Measurements from ENCODE around the gene RDX.

RDX gene

DNA sequence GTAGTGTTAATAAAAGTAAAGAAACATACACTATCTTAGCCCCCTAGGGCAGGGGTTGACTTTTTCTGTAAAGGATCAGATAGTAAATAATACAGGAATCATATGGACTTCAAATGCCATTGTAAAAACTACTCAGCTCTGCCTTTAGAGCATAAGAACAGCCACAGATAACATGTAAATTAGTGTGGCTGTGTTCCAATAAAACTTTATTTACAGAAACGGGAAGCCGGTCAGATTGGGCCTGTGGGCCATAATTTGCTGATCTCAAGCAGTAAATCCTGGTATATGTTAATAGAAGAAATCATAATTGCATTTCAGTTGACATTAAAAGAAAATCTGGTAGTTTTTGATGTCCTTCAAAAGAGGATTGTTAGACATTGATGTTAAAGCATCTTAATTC is 126.7 kb downstream of the RDX start:
- no peak for DNase-seq

DNA sequence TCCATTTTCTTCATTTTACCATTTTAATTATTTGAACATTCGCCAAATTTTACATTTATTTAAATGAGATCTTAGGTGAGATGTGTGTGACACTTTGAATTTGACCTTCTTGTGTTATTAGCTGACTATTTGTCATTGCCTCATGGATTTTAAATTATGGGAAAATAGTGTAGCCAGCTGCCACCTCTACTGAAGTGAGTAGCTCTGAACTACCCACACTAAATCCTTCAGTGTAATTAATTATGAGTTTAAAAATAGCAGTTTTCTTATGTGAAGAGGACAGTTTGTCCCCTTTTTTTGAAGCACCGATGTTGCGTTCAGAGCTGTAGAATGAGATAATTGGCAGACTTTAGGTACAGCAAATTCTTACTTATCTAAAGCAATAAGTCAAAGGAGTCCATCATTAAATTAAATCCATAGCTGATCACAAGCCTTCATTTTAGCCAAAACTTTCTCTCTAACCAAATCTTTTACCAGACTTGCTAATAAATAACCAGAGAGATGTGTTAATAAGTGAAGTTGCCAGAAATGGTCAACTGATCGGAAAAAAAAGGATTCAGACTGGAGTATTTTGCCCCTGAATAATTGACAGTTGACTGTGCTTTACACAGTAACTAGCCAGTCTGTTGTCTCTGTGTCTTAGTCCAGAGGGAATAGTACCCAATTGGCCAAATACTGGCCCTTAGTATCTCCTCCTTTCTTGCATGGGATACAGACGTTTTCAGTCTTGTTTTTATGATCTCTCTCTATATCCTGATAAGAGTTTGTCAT is 128.2 kb downstream of the RDX start:
- DNase-seq, result no peak

DNA sequence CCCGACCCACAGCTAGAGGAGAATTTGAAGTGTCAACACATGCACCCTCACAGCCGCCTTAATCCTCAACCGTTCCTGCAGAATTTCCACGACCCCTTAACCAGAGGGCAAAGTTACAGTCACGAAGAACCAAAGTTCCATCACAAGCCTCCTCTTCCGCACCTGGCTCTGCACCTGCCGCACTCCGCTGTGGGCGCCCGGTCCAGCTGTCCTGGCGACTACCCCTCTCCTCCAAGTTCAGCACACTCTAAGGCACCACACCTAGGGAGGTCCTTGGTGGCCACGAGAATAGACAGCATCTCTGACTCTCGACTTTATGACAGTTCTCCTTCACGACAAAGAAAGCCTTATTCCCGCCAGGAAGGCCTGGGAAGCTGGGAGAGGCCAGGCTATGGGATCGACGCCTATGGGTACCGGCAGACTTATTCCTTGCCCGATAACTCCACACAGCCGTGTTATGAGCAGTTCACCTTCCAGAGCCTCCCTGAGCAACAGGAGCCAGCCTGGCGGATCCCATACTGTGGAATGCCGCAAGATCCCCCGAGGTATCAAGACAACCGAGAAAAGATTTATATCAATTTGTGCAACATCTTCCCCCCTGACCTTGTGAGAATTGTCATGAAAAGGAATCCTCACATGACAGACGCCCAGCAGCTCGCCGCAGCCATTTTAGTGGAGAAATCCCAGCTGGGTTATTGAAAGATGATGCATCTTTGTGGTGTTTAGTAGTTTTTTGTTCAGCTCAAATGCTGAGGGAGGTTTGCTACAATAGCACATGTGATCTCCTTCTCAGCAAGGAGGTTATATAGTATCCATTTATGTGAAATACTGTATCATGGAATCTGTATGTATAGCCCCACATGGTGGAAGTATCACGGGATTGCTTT is 131.1 kb downstream of the RDX start:
- DNase-seq, result no peak

DNA sequence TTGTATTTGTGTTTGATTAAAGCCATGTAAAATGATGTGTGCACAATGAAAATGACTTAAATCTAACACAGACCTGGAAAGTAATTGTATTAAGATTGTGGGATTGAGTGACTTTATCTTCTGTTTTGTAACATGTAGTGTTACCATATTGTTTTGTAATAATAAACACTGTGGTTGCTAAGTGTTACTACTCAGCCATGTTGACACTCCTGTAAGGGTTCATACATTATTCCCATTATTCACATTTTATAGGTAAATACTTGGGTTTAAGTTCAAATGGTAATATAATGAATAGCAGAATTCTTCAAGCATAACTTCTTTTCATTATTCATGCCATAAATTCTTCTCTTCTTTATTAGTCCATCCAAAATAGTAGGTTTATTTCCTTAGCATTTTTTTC is 134.2 kb downstream of the RDX start:
- no peak for DNase-seq

DNA sequence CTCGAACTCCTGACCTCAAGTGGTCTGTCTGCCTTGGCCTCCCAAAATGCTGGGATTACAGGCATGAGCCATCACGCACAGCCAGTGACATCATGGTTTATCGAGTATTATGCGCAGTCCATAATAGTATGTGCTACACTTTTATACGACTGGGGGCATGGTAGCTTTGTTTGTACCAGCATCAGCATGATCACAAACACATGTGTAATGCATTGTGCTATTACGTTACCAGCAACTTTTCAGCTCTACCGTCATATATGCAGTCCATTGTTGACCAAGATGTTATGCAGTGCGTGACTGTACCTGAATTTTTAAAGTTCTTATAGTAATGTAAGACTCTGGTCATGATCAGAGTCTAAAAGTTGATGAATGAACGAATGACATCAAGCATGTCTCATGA is 135.4 kb downstream of the RDX start:
- no peak for DNase-seq

DNA sequence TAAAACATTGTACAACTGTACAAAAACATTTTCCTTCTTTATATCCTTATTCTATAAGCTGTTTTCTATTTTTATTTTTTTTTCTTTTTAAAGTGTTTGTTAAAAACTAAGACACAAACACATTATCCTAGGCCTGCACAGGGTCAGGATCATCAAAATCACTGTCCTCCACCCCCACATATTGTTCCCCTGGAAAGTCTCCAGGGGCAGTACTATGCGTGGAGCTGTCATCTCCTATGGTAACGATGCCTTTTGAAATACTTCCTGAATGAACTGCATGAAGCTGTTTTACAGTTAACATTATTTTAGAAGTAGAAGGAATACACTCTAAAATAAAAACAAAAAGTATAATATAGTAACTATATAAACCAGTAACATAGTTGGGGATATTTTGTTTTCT is 136.0 kb downstream of the RDX start:
- no peak for DNase-seq

DNA sequence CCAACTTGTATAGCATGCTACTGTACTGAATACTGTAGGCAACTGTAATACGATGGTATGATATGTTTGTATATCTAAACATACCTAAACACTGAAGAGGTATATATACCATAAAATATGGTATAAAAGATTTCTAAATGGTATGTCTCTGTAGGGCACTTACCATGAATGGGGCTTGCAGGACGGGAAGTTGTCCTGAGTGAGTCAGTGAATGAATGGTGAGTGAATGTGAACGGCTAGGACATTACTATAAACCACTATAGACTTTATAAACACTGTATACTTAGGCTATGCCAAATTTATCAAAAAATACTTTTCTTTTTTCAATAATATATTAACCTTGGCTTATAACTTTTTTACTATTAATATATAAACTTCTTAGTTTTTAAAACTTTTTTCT is 136.4 kb downstream of the RDX start:
- no peak for DNase-seq

DNA sequence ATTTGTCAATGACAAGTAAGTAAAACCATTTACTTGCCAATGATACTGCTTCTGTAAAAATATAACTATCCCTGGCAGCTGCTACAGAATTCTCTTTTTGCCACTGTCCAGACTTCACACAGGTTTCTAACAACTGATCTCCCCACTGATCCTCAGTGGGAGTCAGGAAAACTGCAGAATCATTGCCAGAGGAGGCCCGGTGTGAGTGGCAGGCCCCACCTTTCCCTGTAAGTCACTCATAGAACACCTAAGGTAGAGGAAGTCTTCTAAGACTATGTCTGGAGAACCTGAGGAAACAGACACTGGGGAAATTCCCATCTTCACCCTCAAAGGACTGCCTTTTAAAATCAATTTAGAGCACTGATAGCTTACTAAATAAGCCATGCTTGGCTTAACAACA is 136.9 kb downstream of the RDX start:
- no peak for DNase-seq

DNA sequence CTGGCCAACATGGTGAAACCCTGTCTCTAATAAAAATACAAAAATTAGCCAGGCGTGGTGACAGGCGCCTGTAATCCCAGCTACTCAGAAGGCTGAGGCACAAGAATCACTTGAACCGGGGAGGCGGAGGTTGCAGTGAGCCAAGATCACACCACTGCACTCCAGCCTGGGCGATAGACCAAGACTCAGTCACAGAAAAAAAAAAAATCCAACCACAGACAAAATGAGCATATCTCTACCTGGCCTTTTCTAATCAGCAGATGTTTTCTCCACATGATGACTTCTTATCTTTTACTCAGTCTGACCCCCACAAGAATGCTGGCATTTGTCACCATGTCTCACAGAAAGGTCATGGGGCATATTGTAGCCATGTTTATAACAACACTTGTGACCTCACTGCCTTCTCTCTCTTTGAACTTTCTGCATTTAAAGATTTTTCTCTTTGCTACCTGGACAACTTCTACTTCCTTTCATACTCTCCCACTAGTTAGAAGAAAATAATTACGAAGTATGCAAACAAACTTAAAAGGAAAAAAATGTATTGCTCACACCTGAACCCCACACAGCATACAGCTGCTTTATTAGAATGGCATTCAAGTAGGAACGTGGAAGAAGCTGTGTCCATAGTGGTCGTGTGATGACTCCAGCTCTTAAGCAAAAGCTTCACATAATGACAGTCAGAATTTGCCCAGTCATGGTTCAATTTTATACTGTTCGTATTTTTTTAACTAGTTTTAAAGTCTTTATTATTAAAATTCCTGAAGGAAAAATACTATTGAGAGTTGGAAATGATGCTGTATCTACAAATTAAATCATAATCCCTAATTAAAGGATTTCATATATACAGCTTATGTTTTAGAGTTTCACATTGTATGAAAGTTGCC is 137.9 kb downstream of the RDX start:
- no peak for DNase-seq

DNA sequence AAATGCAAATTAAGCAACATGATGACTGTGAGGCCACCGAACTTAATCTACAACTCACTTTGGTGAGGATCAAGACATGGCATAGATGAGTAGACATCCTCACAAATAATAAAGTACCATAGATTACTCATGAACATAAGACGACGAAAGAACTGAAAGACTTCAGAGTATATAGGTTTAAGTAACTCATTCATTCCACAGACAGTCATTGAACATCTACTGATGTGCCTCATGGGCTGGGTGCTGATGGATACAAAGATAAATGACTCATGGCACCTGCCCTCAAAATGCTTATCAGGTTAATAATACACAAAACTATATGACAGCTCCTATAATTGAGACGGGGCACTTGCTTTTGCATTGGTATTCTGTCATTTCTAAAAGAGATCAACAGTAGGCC is 139.9 kb downstream of the RDX start:
- DNase-seq, result no peak

DNA sequence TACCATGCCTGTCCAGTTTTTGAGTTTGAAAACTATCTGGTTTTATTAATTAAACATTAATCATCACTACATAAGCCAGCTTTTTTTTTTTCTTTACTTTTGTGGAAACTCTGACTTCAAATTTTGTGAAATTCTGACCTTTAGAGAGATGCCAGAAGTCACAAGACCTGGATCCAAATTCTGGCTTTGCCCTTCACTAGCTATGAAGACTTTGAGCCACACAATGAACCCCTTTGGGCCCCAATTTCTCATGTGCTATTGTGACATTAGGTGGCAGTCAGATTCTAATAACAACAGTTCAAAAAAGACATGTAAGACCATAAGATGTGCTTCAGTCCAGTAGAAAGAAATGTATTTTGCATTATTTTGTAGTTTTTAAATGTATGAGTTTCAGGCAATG is 142.9 kb downstream of the RDX start:
- no peak for DNase-seq

DNA sequence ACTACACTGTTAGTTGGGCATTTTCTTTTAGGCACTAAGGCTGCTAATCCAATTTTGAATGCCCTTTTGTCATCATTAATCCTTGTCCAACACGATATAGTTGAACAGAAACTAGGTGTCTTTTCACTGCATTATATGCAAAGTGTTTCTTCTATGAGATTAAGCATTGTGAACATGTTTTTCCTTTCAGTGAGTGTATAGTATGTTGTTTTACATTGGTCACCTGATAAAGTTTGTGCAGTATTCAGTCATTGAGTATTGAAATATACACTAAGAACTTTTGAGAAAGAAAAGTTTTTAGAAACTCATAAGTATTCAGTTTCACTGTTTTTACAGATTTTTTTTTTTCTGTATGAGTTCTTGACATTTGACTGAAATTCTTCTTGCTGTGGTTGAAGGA is 144.2 kb downstream of the RDX start:
- no peak for DNase-seq

DNA sequence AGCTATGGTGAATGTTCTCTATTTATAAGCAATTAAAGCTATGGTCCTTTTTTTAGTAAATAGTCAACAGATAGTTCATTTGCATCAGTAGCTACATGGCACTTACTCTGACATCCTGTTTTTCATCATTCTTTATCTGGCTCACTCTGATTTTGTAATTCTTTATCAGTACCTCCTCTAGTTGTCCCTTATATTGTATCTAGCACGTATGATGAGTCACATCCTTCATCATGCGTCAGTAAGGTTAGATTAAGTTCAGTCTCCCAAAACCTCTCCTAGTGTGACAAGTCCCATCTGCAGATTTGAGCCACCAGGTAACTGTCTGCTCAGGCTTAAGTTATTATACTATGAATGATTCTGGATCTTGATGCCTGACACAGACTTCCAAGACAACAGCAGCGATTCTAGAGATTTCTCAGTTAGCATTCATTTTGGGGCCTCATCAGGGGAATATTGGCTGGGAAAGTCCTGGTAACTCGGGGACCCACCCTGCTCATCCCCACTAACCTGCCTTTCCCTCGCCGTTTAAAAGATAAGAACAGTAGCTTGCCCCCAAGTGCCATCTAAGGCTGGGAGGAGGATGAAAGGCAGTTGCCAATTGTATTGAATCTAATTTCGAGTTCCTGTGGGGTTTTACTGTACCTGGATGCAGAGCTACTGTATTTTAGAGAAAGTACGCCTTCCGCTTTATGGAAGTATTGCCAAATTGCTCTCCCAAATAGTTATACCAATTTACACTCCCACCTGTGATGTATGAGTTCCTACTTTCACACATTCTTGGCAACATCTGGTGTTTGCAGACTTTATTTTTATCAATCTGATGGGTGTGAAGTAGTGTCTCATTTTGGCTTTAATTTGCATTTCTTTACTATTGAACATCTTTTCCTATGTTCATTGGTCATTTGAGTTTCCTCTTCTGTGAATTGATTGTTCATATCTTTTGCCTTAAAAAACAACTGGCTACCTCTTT is 147.4 kb downstream of the RDX start:
- DNase-seq, result peak; percentile 57

DNA sequence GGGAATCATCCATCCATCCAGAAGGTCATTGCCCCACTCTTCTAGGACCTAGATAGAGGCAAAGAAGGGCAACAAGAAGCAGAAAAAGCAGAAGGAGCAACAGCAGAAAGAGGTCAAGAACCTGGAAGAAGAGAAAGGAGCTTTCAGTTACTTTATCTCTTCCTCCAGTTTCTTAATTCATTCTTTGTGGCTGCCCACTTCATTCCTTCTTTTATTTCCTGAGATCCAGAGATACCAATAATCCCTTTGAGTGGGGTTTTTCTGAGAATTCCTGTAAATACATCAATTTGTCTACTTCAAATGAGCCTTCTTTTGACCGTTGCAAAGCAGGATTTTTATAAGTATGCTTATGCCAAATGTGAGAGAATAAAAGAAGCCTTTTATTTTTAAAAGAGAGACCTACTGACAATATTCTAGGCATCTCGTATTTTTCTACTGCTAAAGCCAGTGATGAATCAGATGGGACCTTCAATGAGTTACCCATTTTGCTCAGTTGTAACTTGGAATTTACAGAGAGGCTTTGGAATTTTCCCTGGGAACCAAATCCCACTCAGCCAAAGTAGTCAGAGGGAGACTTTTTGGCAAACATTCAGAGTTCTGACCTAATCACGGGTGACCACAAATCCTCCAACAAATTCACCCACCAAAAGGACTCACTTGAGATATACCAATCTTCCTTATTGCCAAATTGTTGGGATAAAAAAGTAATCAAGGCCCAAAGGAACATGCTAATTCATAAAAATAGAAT is 148.3 kb downstream of the RDX start:
- DNase-seq, result peak; percentile 84

DNA sequence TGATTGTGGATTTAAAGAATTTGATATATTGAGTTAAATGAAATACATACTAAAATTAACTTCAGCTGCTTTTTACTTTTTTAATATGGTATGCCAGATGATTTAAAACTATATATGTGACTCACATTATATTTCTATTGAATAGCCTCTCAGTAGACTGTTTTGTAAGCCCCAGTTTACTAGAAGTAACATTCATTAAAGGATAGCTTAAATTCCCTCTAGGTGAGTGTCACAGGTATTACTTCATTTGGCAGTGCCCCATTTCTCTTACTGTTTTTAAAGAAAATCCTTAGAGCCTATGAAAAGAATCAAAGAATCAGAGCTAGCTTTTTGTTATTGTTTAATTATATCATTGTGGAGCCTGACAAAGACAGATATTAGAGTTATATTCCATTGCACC is 154.6 kb downstream of the RDX start:
- DNase-seq, result no peak

DNA sequence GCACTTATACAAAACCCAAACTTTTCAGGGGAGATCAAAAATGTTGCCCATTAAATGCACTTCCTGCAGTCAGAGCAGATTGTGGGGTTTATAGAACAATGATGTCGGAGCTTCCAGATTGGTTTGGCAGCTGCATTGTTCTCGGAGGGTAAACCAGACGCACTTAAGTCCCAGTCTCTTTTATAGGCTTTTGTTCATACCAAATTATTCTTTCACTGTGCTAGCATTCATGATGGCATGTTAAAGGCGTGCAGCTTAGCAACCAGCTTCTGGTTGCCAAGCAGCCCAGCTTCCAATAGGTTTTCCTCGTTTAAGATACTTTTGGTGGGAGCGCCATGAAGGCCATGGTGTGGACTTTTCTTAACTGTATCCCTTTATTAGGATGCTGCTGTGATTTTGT is 162.3 kb downstream of the RDX start:
- DNase-seq, result no peak

DNA sequence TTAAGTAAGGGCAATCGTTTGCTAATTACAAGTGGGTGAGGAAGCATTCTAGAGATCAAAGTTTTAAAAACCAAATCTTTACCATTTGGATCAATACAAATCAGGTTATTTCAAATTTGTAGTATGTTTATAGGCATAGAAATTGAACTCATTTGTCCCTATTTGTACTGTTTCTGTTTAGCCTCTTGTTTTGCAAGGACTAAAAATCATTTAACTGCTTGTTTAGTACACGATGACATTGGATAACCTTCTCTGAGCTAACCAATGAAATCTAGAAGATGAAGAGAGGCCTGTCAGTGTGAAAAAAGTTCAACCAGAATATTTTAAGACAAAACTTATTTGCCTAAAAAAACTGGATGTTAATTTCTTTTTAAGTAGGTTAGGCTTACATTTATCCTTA is 163.3 kb downstream of the RDX start:
- DNase-seq, result no peak

DNA sequence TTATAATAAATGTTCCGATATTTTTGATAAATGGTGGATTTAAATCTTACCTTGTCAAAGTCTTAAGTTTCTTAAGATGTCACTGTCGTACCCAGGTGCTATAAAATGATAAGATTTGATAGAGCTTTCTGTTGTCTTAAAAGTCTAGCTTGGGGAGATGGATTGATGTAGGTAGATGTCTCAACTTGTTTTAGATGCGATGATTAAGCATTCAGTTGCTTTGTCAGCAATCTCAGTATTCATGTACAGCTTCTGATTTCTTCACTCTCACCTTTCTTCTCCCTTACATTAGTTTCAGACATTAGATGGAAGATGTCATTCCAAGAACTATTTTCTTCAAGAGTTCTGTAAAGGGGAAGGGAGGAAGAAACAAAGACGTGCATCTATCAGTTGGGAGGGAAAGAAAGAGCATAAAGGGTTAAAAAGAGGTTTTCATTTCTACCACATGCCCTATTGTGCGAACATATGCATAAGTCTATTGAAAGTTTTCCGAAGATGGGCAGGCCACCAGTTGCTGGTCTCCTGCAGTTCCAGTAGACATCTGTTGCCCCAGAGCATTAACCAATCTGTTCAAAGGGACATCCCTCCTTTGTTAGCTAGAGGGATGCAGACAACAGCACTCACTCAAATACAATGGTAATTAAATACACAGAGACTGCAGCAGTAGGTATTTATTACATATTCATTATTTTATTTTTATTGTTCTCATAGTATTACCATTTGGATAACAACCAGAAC is 164.9 kb downstream of the RDX start:
- DNase-seq, result no peak

DNA sequence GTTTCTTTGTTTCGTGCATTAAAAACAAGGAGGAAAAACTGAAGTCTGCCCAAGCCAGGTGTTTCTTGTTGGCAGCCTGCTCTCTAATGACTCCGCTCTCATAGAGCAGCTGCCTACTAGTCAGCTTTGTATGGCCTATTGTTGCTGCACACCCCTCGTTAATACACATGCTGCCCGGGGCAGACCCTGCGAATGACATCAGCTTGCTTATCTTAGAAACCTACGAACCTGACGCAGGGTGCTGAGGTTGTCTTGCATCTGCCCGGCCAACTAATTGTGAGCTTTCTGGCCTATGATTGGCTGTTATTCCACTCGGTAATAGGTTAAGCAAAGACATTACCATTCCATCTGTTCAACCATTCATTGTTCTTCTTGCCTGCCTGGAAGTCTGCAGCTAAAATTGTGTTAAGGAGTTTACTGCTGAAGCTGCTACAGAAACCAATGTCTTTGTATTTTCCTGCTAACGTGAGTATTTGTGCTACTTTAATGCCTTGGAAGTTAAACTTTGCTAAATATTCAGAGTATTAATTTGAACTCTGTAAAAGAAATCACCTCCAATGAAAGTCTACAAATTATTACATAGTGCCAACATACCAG is 165.7 kb downstream of the RDX start:
- DNase-seq, result no peak

DNA sequence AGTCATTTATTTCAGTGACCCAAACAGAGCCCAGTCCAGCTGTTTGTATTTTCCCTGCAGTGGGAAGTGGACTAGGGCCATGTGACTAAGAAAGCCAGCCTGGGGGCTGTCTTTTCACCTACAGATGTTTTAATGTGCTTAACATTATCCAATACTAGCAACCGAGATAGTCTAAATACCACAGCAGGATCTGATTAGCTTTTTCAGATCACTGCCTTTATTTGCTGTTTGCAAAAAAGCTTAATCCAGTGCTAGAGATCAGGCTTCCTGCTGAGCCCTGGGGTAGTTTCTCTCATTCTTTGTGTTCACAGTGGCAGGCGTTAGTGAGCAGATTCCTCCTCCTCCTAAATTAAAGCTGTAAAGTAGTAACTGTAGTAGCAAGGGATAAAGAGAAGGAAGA is 168.3 kb downstream of the RDX start:
- peak; percentile 59 for DNase-seq
